LNCAP (cell line): ENCODE measurements around the gene ANKRD13C.

Experiments
- TF ChIP-seq, protein P1 (sequence below): fragments of 450-650 bp; IDR thresholded peaks from 2 replicates; pipeline ENCODE4 v1.5.1; 2017; ENCODE audit warnings: mild to moderate bottlenecking

ANKRD13C gene

GRCh38 chr1:70354332-70355110, at the start of gene ANKRD13C:
Gene ANKRD13C (minus strand): TSS chr1:70354722. CDS start chr1:70354408, 314 bp downstream.
- TF ChIP-seq, protein P1, sequence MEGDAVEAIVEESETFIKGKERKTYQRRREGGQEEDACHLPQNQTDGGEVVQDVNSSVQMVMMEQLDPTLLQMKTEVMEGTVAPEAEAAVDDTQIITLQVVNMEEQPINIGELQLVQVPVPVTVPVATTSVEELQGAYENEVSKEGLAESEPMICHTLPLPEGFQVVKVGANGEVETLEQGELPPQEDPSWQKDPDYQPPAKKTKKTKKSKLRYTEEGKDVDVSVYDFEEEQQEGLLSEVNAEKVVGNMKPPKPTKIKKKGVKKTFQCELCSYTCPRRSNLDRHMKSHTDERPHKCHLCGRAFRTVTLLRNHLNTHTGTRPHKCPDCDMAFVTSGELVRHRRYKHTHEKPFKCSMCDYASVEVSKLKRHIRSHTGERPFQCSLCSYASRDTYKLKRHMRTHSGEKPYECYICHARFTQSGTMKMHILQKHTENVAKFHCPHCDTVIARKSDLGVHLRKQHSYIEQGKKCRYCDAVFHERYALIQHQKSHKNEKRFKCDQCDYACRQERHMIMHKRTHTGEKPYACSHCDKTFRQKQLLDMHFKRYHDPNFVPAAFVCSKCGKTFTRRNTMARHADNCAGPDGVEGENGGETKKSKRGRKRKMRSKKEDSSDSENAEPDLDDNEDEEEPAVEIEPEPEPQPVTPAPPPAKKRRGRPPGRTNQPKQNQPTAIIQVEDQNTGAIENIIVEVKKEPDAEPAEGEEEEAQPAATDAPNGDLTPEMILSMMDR = no peak

- TF ChIP-seq, protein P1 = no peak
Measured at GRCh38 chr1:70403759-70404158, 49.2 kb upstream of the ANKRD13C start.

DNA sequence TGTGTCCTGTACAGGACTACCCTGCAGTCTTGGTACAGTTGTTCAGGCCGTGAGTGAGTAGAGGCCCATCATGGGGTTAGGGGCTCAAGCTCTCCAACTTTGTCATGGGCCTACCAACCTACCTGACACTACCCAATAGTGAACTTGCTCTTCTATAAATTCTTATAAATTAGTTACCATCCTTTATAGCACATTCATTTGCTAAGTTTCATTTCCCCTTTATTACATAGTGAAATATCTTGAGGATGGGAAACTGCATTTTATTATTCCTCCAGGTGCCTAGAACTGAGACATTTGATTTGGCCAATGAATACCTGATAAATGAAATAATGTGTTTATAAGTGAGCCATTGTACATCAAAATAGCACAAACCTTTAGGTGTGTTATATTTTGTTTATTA, 47.5 kb upstream of the ANKRD13C start:
- TF ChIP-seq, protein P1 = no peak

- TF ChIP-seq, protein P1 = no peak
Measured at GRCh38 chr1:70400335-70400734, 45.8 kb upstream of the ANKRD13C start.

- TF ChIP-seq, protein P1 = no peak
Measured at GRCh38 chr1:70397013-70397412, 42.5 kb upstream of the ANKRD13C start.

DNA sequence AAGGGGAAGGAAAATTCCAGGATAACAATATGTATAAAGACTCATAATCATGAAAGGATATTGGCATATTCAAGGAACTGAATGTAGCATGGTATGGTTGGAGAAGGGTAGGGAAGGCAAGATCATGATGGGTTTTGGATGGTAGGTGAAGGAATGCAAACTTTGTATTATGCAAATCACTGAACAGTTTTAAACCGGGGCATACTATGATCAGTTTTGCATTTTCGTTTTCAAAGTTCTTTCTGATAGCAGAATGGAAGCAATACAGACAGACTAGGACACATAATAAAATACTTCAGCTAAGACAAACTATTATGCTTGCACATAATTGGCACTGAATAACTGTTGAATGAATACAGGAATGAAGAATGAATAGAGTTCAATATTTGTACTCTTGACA, 42.1 kb upstream of the ANKRD13C start:
- TF ChIP-seq, protein P1 = no peak

GRCh38 chr1:70392626-70393025, 38.1 kb upstream of the ANKRD13C start:
- TF ChIP-seq, protein P1 = no peak

DNA sequence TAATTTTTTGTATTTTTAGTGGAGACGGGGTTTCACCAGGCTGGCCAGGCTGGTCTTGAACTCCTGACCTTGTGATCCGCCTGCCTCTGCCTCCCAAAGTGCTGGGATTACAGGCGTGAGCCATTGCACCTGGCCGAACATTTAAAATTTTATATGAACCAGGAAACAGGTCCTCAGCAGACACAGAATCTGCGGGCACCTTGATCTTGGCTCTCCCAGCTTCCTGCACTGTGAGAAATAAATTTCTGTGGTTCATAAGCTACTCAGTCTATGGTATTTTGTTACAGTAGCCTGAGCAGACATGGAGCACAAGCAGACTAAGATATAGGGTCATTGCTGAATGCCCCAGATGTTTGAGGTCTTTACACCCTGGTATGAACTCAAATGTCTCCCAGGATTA, 33.0 kb upstream of the ANKRD13C start:
- TF ChIP-seq, protein P1 = no peak
